ENCODE results near the gene ARID1B. TPM values are rescaled to one million over a fixed set of nuclear protein-coding genes. Genes with fewer than 3 reads are reported as not detected.

The ARID1B gene
- total RNA-seq, 1 experiment from 2014 or later = 42.8 TPM

DNA sequence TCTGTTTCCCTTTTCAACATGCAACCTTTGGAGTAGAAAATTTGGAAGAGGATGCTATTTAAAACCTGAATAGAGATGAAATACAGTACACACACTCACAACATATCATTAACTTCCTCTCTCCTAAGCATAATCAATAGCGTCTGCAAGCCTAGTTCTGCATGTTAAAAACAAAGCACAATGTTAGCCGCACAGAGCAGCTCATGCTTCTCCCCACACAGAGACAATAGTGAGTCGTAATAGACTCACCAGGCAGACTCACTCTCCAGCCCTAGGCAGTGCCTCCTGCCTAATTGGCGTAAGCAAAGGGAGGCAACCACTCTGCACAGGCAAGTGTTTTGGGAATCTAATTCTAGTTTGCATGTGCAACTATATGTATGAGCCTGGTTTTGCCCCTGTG is 45.8 kb upstream of the ARID1B start:
- no peak overlapping the region for H2AFZ ChIP-seq
- no peak overlapping the region for H3K4me3 ChIP-seq
- H3K9me3 ChIP-seq (ENCODE audit: insufficient read depth, low read depth) = no peaks in the 10 kb centered on the region
- TF ChIP-seq EZH2 (IDR thresholded peaks at IDR 0.05; ENCODE audit: low read depth) = no peak
- TF ChIP-seq, protein P1, sequence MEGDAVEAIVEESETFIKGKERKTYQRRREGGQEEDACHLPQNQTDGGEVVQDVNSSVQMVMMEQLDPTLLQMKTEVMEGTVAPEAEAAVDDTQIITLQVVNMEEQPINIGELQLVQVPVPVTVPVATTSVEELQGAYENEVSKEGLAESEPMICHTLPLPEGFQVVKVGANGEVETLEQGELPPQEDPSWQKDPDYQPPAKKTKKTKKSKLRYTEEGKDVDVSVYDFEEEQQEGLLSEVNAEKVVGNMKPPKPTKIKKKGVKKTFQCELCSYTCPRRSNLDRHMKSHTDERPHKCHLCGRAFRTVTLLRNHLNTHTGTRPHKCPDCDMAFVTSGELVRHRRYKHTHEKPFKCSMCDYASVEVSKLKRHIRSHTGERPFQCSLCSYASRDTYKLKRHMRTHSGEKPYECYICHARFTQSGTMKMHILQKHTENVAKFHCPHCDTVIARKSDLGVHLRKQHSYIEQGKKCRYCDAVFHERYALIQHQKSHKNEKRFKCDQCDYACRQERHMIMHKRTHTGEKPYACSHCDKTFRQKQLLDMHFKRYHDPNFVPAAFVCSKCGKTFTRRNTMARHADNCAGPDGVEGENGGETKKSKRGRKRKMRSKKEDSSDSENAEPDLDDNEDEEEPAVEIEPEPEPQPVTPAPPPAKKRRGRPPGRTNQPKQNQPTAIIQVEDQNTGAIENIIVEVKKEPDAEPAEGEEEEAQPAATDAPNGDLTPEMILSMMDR (conservative IDR thresholded peaks at IDR 0.05) = no peak
- H3F3A ChIP-seq (ENCODE audit: insufficient read depth, low read depth) = peaks cover 14% of the 10 kb centered on the region
- H3K27ac ChIP-seq = no peak overlapping the region
- no peaks in the 10 kb centered on the region for H3K79me2 ChIP-seq (ENCODE audit: low read depth)
- BruUV-seq (replicated peaks) = no TSS peak
- no peaks in the 10 kb centered on the region; the same call in 1 of the 2 replicates for H3K4me1 ChIP-seq (replicated peaks; ENCODE audit: insufficient read depth)
- DNase-seq = peak in 1 of 2 experiments; percentile 1
- H3K9me2 ChIP-seq (ENCODE audit: insufficient read depth) = no peaks in the 10 kb centered on the region
- no peaks in the 10 kb centered on the region for H3K36me3 ChIP-seq (ENCODE audit: low read depth)
- intact Hi-C loops (cut with micrococcal nuclease; ENCODE audit: unreplicated experiment) = no loop called here
- H3K27me3 ChIP-seq (ENCODE audit: insufficient read depth, low read depth) = no peaks in the 10 kb centered on the region
- H3K4me2 ChIP-seq = no peak overlapping the region
- no peaks in the 10 kb centered on the region for H4K20me1 ChIP-seq (ENCODE audit: insufficient read depth)
- ChIA-PET POLR2A (ENCODE audit: unreplicated experiment) (no interaction called here), CTCF (no interaction called here)

DNA sequence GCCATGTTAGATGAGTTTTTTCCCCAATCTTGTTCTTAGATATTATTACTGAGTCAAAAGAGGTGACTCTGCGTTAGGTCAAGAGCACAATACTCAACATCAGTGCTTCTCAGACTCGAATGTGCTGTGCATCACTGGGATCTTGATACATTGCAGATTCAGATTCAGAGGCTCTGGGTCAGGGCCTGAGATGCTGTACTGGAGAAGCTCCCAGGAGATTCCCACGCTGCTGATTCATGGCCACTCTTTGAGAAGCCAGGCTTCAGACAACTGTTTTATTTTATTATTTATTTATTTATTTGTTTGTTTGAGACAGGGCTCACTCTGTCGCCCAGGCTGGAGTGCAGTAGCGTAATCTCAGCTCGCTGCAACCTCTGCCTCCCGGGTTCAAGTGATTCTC is 41.4 kb upstream of the ARID1B start:
- ChIA-PET POLR2A (ENCODE audit: unreplicated experiment) (no interaction called here), CTCF (no interaction called here)
- Histone ChIP-seq H3K27me3 (ENCODE audit: insufficient read depth, low read depth) (no peaks in the 10 kb centered on the region), H3F3A (ENCODE audit: insufficient read depth, low read depth) (no peaks in the 10 kb centered on the region), H3K27ac (no peak overlapping the region), H3K4me3 (no peak overlapping the region), H3K4me2 (no peak overlapping the region), H3K9me3 (ENCODE audit: insufficient read depth, low read depth) (no peaks in the 10 kb centered on the region; the same call in 1 of the 2 replicates), H2AFZ (no peak overlapping the region), H3K9me2 (ENCODE audit: insufficient read depth) (no peaks in the 10 kb centered on the region), H3K4me1 (replicated peaks; ENCODE audit: insufficient read depth) (no peaks in the 10 kb centered on the region), H3K79me2 (ENCODE audit: low read depth) (no peaks in the 10 kb centered on the region), H3K36me3 (ENCODE audit: low read depth) (no peaks in the 10 kb centered on the region), H4K20me1 (ENCODE audit: insufficient read depth) (no peaks in the 10 kb centered on the region)
- TF ChIP-seq EZH2 (IDR thresholded peaks at IDR 0.05; ENCODE audit: low read depth) = no peak
- TF ChIP-seq, protein P1 (conservative IDR thresholded peaks at IDR 0.05) = no peak
- intact Hi-C loops (cut with micrococcal nuclease; ENCODE audit: unreplicated experiment) = no loop called here
- DNase-seq = no peak
- BruUV-seq (replicated peaks) = no TSS peak

DNA sequence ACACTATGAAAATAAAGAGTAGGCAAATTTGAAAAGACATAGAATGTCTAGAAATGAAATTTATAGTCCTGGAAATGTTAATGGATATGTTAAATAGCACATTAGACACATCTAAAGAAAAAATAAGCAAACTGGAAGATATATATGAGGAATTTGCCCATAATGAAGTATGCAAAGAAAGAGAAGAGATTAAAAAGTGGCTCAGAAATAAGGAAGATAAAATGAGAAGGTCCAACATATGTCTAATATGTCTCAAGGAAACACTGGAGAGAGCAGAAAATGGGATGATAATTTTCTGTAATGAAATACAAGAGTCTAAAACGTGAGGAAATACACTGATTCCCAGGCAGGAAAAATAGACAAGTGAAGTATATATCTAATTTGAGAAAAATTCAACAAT is 36.6 kb upstream of the ARID1B start:
- POLR2A ChIA-PET (ENCODE audit: unreplicated experiment) = no interaction called here
- TF ChIP-seq EZH2 (IDR thresholded peaks at IDR 0.05; ENCODE audit: low read depth) = no peak
- TF ChIP-seq, protein P1 (conservative IDR thresholded peaks at IDR 0.05) = no peak
- BruUV-seq (replicated peaks) = no TSS peak

More for the DNA sequence above, 36.6 kb upstream of the ARID1B start:
- intact Hi-C loops (cut with micrococcal nuclease; ENCODE audit: unreplicated experiment) = no loop called here
- Histone ChIP-seq H3K4me2 (no peak overlapping the region), H4K20me1 (ENCODE audit: insufficient read depth) (no peaks in the 10 kb centered on the region), H3K9me3 (ENCODE audit: insufficient read depth, low read depth) (no peaks in the 10 kb centered on the region; the same call in 1 of the 2 replicates), H3K27me3 (ENCODE audit: insufficient read depth, low read depth) (no peaks in the 10 kb centered on the region), H3K27ac (no peak overlapping the region), H3K4me1 (replicated peaks; ENCODE audit: insufficient read depth) (no peaks in the 10 kb centered on the region), H3F3A (ENCODE audit: insufficient read depth, low read depth) (no peaks in the 10 kb centered on the region), H3K9me2 (ENCODE audit: insufficient read depth) (no peaks in the 10 kb centered on the region), H3K79me2 (ENCODE audit: low read depth) (no peaks in the 10 kb centered on the region), H3K36me3 (ENCODE audit: low read depth) (no peaks in the 10 kb centered on the region), H2AFZ (no peak overlapping the region), H3K4me3 (no peak overlapping the region)
- CTCF ChIA-PET = no interaction called here
- DNase-seq = no peak

Measured in PC-9 (cell line).